Measurements from ENCODE around the gene SLITRK2.

Gene SLITRK2

DNA sequence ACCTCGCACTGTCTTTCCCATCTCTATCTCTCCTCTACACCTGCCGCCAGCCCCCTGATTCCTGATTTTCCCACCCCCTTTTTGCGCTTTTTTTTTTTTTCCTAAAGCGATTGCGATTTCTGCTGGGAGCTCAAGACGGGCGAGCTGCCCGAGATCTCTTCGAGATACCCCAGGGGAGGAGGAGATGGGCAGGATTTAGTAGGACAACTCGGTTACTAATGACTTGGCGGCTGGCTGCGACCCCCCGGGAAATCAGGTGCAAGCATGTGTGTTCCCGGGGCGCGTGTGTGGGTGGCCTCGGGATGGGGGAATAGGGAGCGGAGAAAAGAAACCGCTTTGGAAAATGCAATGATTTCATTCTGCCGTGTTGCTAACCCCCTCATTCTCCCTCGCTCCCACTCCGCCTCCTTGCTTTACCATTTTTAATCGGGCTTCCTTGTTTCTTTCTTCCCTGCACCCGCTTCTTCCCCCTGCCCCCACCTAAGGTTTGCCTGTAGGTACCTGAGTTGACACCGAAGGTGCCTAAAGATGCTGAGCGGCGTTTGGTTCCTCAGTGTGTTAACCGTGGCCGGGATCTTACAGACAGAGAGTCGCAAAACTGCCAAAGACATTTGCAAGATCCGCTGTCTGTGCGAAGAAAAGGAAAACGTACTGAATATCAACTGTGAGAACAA, 4.4 kb downstream of the SLITRK2 start:
- H3K4me3 ChIP-seq (ENCODE audit: low read length), result no peak overlapping the region
- no peak overlapping the region for H3K9ac ChIP-seq (ENCODE audit: low read length)
- H3K36me3 ChIP-seq (ENCODE audit: control insufficient read depth, insufficient read depth, low read length, severe bottlenecking), result no peaks in the 10 kb centered on the region
- H3K4me1 ChIP-seq (ENCODE audit: control insufficient read depth, insufficient read depth, low read length), result peaks cover 3% of the 10 kb centered on the region
- no peak for DNase-seq (ENCODE audit: low read depth)
- H3K27me3 ChIP-seq (replicated peaks; ENCODE audit: control insufficient read depth, insufficient read depth, low read length), result peaks cover 45% of the 10 kb centered on the region
- H3K9me3 ChIP-seq (ENCODE audit: control insufficient read depth, low read length), result no peaks in the 10 kb centered on the region

DNA sequence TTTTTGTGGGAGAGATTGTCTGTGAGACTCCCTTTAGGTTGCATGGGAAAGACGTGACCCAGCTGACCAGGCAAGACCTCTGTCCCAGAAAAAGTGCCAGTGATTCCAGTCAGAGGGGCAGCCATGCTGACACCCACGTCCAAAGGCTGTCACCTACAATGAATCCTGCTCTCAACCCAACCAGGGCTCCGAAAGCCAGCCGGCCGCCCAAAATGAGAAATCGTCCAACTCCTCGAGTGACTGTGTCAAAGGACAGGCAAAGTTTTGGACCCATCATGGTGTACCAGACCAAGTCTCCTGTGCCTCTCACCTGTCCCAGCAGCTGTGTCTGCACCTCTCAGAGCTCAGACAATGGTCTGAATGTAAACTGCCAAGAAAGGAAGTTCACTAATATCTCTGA, 5.5 kb downstream of the SLITRK2 start:
- H3K36me3 ChIP-seq (ENCODE audit: control insufficient read depth, insufficient read depth, low read length, severe bottlenecking), result no peaks in the 10 kb centered on the region
- no peaks in the 10 kb centered on the region for H3K9me3 ChIP-seq (ENCODE audit: control insufficient read depth, low read length)
- H3K4me1 ChIP-seq (ENCODE audit: control insufficient read depth, insufficient read depth, low read length), result no peaks in the 10 kb centered on the region
- H3K9ac ChIP-seq (ENCODE audit: low read length), result no peak overlapping the region
- H3K4me3 ChIP-seq (ENCODE audit: low read length), result no peak overlapping the region
- no peak for DNase-seq (ENCODE audit: low read depth)
- peaks cover 41% of the 10 kb centered on the region for H3K27me3 ChIP-seq (replicated peaks; ENCODE audit: control insufficient read depth, insufficient read depth, low read length)

- H3K9me3 ChIP-seq (ENCODE audit: control insufficient read depth, low read length), result no peaks in the 10 kb centered on the region
- no peak overlapping the region for H3K4me3 ChIP-seq (ENCODE audit: low read length)
- DNase-seq (ENCODE audit: low read depth), result peak; percentile 12
- no peak overlapping the region for H3K9ac ChIP-seq (ENCODE audit: low read length)
- H3K4me1 ChIP-seq (ENCODE audit: control insufficient read depth, insufficient read depth, low read length), result no peaks in the 10 kb centered on the region
- H3K27me3 ChIP-seq (replicated peaks; ENCODE audit: control insufficient read depth, insufficient read depth, low read length), result peaks cover 20% of the 10 kb centered on the region
- H3K36me3 ChIP-seq (ENCODE audit: control insufficient read depth, insufficient read depth, low read length, severe bottlenecking), result no peaks in the 10 kb centered on the region
Measured at GRCh38 chrX:145825896-145826295, 8.3 kb downstream of the SLITRK2 start.

GRCh38 chrX:145826466-145826865, 8.8 kb downstream of the SLITRK2 start:
- H3K4me1 ChIP-seq (ENCODE audit: control insufficient read depth, insufficient read depth, low read length), result no peaks in the 10 kb centered on the region
- no peak overlapping the region for H3K9ac ChIP-seq (ENCODE audit: low read length)
- no peak overlapping the region for H3K4me3 ChIP-seq (ENCODE audit: low read length)
- no peaks in the 10 kb centered on the region for H3K36me3 ChIP-seq (ENCODE audit: control insufficient read depth, insufficient read depth, low read length, severe bottlenecking)
- H3K9me3 ChIP-seq (ENCODE audit: control insufficient read depth, low read length), result no peaks in the 10 kb centered on the region
- no peak for DNase-seq (ENCODE audit: low read depth)
- H3K27me3 ChIP-seq (replicated peaks; ENCODE audit: control insufficient read depth, insufficient read depth, low read length), result peaks cover 19% of the 10 kb centered on the region

GRCh38 chrX:145832796-145833195, 15.2 kb downstream of the SLITRK2 start:
- H3K27me3 ChIP-seq (replicated peaks; ENCODE audit: control insufficient read depth, insufficient read depth, low read length), result no peaks in the 10 kb centered on the region
- no peak for DNase-seq (ENCODE audit: low read depth)

GRCh38 chrX:145840531-145840930, 22.9 kb downstream of the SLITRK2 start:
- Histone ChIP-seq H3K27me3 (replicated peaks; ENCODE audit: control insufficient read depth, insufficient read depth, low read length) (no peaks in the 10 kb centered on the region), H3K4me1 (ENCODE audit: control insufficient read depth, insufficient read depth, low read length) (no peaks in the 10 kb centered on the region), H3K36me3 (ENCODE audit: control insufficient read depth, insufficient read depth, low read length, severe bottlenecking) (no peaks in the 10 kb centered on the region), H3K9me3 (ENCODE audit: control insufficient read depth, low read length) (no peaks in the 10 kb centered on the region), H3K9ac (ENCODE audit: low read length) (no peak overlapping the region), H3K4me3 (ENCODE audit: low read length) (no peak overlapping the region)
- no peak for DNase-seq (ENCODE audit: low read depth)

More at GRCh38 chrX:145832796-145833195, 15.2 kb downstream of the SLITRK2 start:
- no peaks in the 10 kb centered on the region for H3K36me3 ChIP-seq (ENCODE audit: control insufficient read depth, insufficient read depth, low read length, severe bottlenecking)
- peaks cover 8% of the 10 kb centered on the region for H3K4me1 ChIP-seq (ENCODE audit: control insufficient read depth, insufficient read depth, low read length)
- H3K9me3 ChIP-seq (ENCODE audit: control insufficient read depth, low read length), result no peaks in the 10 kb centered on the region
- no peak overlapping the region for H3K9ac ChIP-seq (ENCODE audit: low read length)
- no peak overlapping the region for H3K4me3 ChIP-seq (ENCODE audit: low read length)

DNA sequence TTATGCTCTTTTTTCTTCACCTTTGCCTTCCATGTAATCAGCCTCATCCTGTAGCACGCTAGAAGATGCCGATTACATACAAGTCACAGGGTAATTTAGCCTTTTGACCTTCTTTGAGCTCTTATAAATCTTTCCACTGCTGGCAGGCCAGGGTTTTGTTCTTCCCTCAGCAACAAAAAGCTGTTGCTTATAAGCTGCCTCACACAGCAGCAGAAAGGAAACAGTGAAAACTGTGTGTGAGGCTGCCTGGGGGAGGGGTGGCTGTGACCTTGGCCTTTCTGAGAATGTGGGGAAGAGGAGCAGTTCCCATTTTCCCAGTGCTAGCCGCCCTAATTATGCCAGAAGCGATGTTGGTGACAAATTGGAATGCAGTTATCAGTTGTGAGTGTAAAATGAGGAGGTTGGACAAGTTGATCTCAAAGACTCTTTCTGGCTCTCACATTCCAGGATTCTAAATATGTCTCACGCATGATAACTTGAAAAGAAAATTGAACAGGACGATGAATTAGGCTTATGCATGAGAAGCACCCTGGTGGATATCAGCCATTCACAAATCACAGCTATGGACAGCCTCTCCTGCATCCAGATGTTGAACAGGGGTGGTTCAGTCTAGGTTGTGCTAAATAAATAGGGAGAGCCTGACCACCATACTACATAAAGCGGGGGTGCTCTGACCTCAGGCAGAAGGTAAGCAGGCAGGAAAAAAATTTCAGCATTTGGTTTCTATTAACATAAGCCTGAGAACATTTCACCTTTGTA, 25.7 kb downstream of the SLITRK2 start:
- no peaks in the 10 kb centered on the region for H3K4me1 ChIP-seq (ENCODE audit: control insufficient read depth, insufficient read depth, low read length)
- no peaks in the 10 kb centered on the region for H3K9me3 ChIP-seq (ENCODE audit: control insufficient read depth, low read length)
- H3K27me3 ChIP-seq (replicated peaks; ENCODE audit: control insufficient read depth, insufficient read depth, low read length), result no peaks in the 10 kb centered on the region
- no peak overlapping the region for H3K9ac ChIP-seq (ENCODE audit: low read length)
- H3K4me3 ChIP-seq (ENCODE audit: low read length), result no peak overlapping the region
- H3K36me3 ChIP-seq (ENCODE audit: control insufficient read depth, insufficient read depth, low read length, severe bottlenecking), result no peaks in the 10 kb centered on the region
- DNase-seq (ENCODE audit: low read depth), result no peak

- Histone ChIP-seq H3K9ac (ENCODE audit: low read length) (no peak overlapping the region), H3K36me3 (ENCODE audit: control insufficient read depth, insufficient read depth, low read length, severe bottlenecking) (no peaks in the 10 kb centered on the region), H3K4me3 (ENCODE audit: low read length) (no peak overlapping the region), H3K9me3 (ENCODE audit: control insufficient read depth, low read length) (no peaks in the 10 kb centered on the region), H3K27me3 (replicated peaks; ENCODE audit: control insufficient read depth, insufficient read depth, low read length) (no peaks in the 10 kb centered on the region), H3K4me1 (ENCODE audit: control insufficient read depth, insufficient read depth, low read length) (no peaks in the 10 kb centered on the region)
- DNase-seq (ENCODE audit: low read depth), result no peak
Measured at GRCh38 chrX:145844886-145845285, 27.3 kb downstream of the SLITRK2 start.

GRCh38 chrX:145848448-145848847, 30.8 kb downstream of the SLITRK2 start:
- Histone ChIP-seq H3K9me3 (ENCODE audit: control insufficient read depth, low read length) (no peaks in the 10 kb centered on the region), H3K27me3 (replicated peaks; ENCODE audit: control insufficient read depth, insufficient read depth, low read length) (no peaks in the 10 kb centered on the region), H3K36me3 (ENCODE audit: control insufficient read depth, insufficient read depth, low read length, severe bottlenecking) (no peaks in the 10 kb centered on the region), H3K9ac (ENCODE audit: low read length) (no peak overlapping the region), H3K4me3 (ENCODE audit: low read length) (no peak overlapping the region), H3K4me1 (ENCODE audit: control insufficient read depth, insufficient read depth, low read length) (no peaks in the 10 kb centered on the region)
- DNase-seq (ENCODE audit: low read depth), result no peak

DNA sequence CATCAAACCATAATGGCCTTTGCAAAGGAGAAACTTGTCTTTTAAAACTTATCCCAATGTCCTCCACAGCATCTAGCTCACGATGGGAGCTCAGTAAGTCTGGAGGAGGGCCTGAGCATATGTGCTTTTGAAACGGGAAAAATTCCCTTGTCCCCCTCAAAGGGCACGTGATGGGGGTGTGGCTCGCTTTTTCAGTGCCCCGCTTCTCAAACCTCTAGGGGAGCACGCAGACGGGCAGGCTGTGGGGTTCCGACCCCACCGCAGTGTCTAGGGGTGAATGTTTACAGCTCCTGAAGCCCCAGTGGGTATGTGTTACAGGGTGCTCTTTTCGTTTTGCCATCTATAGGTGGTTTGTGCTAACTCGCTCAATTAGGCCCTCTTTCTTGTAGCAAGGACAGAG, 31.2 kb downstream of the SLITRK2 start:
- no peaks in the 10 kb centered on the region for H3K9me3 ChIP-seq (ENCODE audit: control insufficient read depth, low read length)
- no peaks in the 10 kb centered on the region for H3K4me1 ChIP-seq (ENCODE audit: control insufficient read depth, insufficient read depth, low read length)
- H3K36me3 ChIP-seq (ENCODE audit: control insufficient read depth, insufficient read depth, low read length, severe bottlenecking), result no peaks in the 10 kb centered on the region
- H3K4me3 ChIP-seq (ENCODE audit: low read length), result no peak overlapping the region
- H3K27me3 ChIP-seq (replicated peaks; ENCODE audit: control insufficient read depth, insufficient read depth, low read length), result no peaks in the 10 kb centered on the region
- no peak for DNase-seq (ENCODE audit: low read depth)
- H3K9ac ChIP-seq (ENCODE audit: low read length), result no peak overlapping the region

GRCh38 chrX:145853181-145853580, 35.6 kb downstream of the SLITRK2 start:
- Histone ChIP-seq H3K27me3 (replicated peaks; ENCODE audit: control insufficient read depth, insufficient read depth, low read length) (no peaks in the 10 kb centered on the region), H3K4me3 (ENCODE audit: low read length) (no peak overlapping the region), H3K9ac (ENCODE audit: low read length) (no peak overlapping the region), H3K36me3 (ENCODE audit: control insufficient read depth, insufficient read depth, low read length, severe bottlenecking) (no peaks in the 10 kb centered on the region), H3K4me1 (ENCODE audit: control insufficient read depth, insufficient read depth, low read length) (peaks cover 6% of the 10 kb centered on the region), H3K9me3 (ENCODE audit: control insufficient read depth, low read length) (no peaks in the 10 kb centered on the region)
- no peak for DNase-seq (ENCODE audit: low read depth)
